WTC11 (cell line): ENCODE data around the gene TTC7B. TPM values are rescaled to one million over a fixed set of nuclear protein-coding genes. Genes with fewer than 3 reads are reported as not detected.

Experiments used
- ATAC-seq: fragments of 200-7000 bp; cut with Tn5 transposase; 2 replicates; pipeline ENCODE4 v1.10.0; 2021; ENCODE audit warnings: mild to moderate bottlenecking, moderate library complexity
- CTCF ChIA-PET: fragments of 300-600 bp; sonication (Branson Sonifier 250); formaldehyde crosslinking; loops from one replicate; lab custom pipeline; 2021; ENCODE audit warnings: antibody characterized with exemption; lab: Charles Lee
- POLR2A ChIA-PET: fragments of 350-600 bp; sonication (Branson Sonifier 250); formaldehyde crosslinking; loops from one replicate; lab custom pipeline; 2021; ENCODE audit warnings: antibody characterized with exemption; lab: Charles Lee
- DNase-seq: peaks from one replicate; pipeline ENCODE4 v3.0.0; 2021; ENCODE audit warnings: low spot score
- H3K27ac Mint-ChIP-seq: 2 replicates; pipeline ENCODE4 v1.8.0; 2021; ENCODE audit warnings: mixed read lengths
- H3K27me3 Mint-ChIP-seq: 2 replicates; pipeline ENCODE4 v1.8.0; 2021; ENCODE audit warnings: low read depth, mild to moderate bottlenecking, moderate library complexity, mixed read lengths
- H3K36me3 Mint-ChIP-seq: 2 replicates; pipeline ENCODE4 v1.8.0; 2021; ENCODE audit warnings: mixed read lengths
- H3K4me1 Mint-ChIP-seq: 2 replicates; pipeline ENCODE4 v1.8.0; 2022; ENCODE audit warnings: mixed read lengths
- H3K4me3 Mint-ChIP-seq: 2 replicates; pipeline ENCODE4 v1.8.0; 2021; ENCODE audit warnings: mild to moderate bottlenecking, moderate library complexity, mixed read lengths
- H3K9me3 Mint-ChIP-seq: 2 replicates; pipeline ENCODE4 v1.8.0; 2021; ENCODE audit warnings: mixed read lengths
- CREM ChIP-seq: sonication (generic); formaldehyde crosslinking; IDR thresholded peaks from 2 replicates; pipeline ENCODE4 v1.8.1; 2022; ENCODE audit warnings: mild to moderate bottlenecking, missing genetic modification reagents, moderate library complexity
- FOXK1 ChIP-seq: sonication (generic); formaldehyde crosslinking; IDR thresholded peaks from 2 replicates; pipeline ENCODE4 v1.8.0; 2022; ENCODE audit warnings: mild to moderate bottlenecking, moderate library complexity, missing genetic modification reagents
- FOXP1 ChIP-seq: sonication (generic); formaldehyde crosslinking; IDR thresholded peaks from 2 replicates; pipeline ENCODE4 v1.8.0; 2022; ENCODE audit warnings: missing genetic modification reagents, mild to moderate bottlenecking, moderate library complexity, borderline replicate concordance
- NFATC4 ChIP-seq: fragments of 250-450 bp; sonication (Bioruptor Pico); IDR thresholded peaks from 2 replicates; pipeline ENCODE4 v1.9.0; 2021; ENCODE audit warnings: mild to moderate bottlenecking
- PREB ChIP-seq: sonication (generic); formaldehyde crosslinking; IDR thresholded peaks from 2 replicates; pipeline ENCODE4 v1.8.1; 2022; ENCODE audit warnings: mild to moderate bottlenecking, missing genetic modification reagents, moderate library complexity, borderline replicate concordance
- SP1 ChIP-seq: sonication (generic); formaldehyde crosslinking; conservative IDR thresholded peaks from 2 replicates; pipeline ENCODE4 v1.8.1; 2022; ENCODE audit warnings: missing genetic modification reagents
- ZBTB21 ChIP-seq: sonication (generic); formaldehyde crosslinking; IDR thresholded peaks from 2 replicates; pipeline ENCODE4 v1.8.1; 2023; ENCODE audit warnings: mild to moderate bottlenecking, missing genetic modification reagents, borderline replicate concordance
- ZNF121 ChIP-seq: sonication (generic); formaldehyde crosslinking; IDR thresholded peaks from 2 replicates; pipeline ENCODE4 v1.8.0; 2023; ENCODE audit warnings: missing genetic modification reagents
- ZNF138 ChIP-seq: sonication (generic); formaldehyde crosslinking; conservative IDR thresholded peaks from 2 replicates; pipeline ENCODE4 v1.8.1; 2022; ENCODE audit warnings: mild to moderate bottlenecking, moderate library complexity, missing genetic modification reagents
- ZNF232 ChIP-seq: sonication (generic); formaldehyde crosslinking; IDR thresholded peaks from 2 replicates; pipeline ENCODE4 v1.8.0; 2022; ENCODE audit warnings: mild to moderate bottlenecking, missing genetic modification reagents
- ZNF281 ChIP-seq: sonication (generic); formaldehyde crosslinking; IDR thresholded peaks from 2 replicates; pipeline ENCODE4 v1.8.0; 2023; ENCODE audit warnings: mild to moderate bottlenecking, missing genetic modification reagents
- total RNA-seq: library from RNA; stranded (reverse); gene quantifications from 3 replicates; pipeline ENCODE4 v1.2.3, GENCODE V29; 2021
- TF ChIP-seq, protein P1 (sequence below): fragments of 250-450 bp; sonication (Bioruptor Pico); conservative IDR thresholded peaks from 2 replicates; pipeline ENCODE4 v1.9.0; 2021; ENCODE audit warnings: mild to moderate bottlenecking
- TF ChIP-seq, protein P2 (sequence below): sonication (generic); formaldehyde crosslinking; conservative IDR thresholded peaks from 2 replicates; pipeline ENCODE4 v1.8.1; 2023; ENCODE audit warnings: mild to moderate bottlenecking, low read depth, missing genetic modification reagents, moderate library complexity

Gene TTC7B
- total RNA-seq, 1 experiment from 2014 or later: 27.6 TPM

DNA sequence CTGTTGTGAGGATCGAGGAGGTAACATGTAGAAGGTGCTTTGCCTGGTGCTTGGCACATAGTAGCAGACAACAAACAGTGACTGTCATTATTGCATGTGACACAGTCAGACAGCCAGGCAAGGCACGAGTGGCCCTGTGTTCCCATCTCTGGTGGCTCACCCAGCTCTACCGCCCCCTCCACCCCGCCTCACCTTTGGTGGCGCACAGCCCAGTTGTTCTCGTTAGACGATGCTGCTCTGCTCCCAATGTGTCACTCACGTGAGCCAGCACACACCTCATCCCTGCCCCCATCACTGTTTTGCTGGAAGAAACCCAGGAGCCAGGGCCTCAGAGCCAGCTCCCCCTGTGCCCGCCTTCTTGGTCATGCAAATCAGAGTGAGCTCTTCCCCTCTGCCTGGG, 306.1 kb downstream of the TTC7B start (continued):
- TF ChIP-seq ZNF281: 0 out of 2 replicates have a peak, but pooled peaks have one; percentile 42
- TF ChIP-seq, protein P1, sequence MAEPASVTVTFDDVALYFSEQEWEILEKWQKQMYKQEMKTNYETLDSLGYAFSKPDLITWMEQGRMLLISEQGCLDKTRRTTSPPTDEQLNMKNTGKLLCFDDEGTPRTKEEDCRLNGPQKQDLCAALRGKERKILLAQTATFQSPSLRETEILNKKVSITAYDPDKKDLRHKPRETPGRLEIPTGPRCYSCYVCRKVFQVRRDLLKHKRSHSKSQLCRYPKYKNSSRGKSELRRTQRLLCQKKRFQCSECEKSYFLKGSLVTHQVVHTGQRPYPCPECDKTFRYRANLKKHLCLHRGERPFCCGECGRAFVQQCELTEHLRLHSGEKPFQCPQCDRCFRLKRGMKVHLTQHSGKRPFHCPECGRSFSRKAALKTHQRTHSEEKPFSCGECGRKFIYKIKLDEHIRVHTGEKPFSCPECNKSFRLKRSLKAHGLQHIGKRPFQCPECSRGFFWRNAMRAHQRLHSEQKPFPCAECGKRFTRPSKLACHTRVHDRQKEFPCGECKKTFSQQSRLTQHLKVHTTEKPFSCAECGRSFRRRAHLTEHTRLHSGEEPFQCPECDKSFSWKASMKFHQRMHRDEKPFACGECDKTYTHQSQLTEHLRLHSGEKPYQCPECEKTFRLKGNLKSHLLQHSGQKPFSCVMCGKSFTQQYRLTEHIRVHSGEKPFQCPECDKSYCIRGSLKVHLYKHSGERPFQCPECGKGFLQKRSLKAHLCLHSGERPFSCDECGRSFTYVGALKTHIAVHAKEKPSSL (CRISPR knock-in tag): no peak
- peak; percentile 68; the same call in 1 of the 2 replicates for TF ChIP-seq FOXK1 (CRISPR knock-in tag)
- 0 out of 2 replicates have a peak, but pooled peaks have one; percentile 38 for TF ChIP-seq FOXP1 (CRISPR knock-in tag)
- 0 out of 2 replicates have a peak, but pooled peaks have one; percentile 28 for TF ChIP-seq ZNF138 (CRISPR knock-in tag)
- TF ChIP-seq SP1 (CRISPR knock-in tag): 0 out of 2 replicates have a peak, but pooled peaks have one; percentile 51
- no peak for TF ChIP-seq CREM (CRISPR knock-in tag)
- TF ChIP-seq ZBTB21: peak; percentile 18; the same call in 1 of the 2 replicates

DNA sequence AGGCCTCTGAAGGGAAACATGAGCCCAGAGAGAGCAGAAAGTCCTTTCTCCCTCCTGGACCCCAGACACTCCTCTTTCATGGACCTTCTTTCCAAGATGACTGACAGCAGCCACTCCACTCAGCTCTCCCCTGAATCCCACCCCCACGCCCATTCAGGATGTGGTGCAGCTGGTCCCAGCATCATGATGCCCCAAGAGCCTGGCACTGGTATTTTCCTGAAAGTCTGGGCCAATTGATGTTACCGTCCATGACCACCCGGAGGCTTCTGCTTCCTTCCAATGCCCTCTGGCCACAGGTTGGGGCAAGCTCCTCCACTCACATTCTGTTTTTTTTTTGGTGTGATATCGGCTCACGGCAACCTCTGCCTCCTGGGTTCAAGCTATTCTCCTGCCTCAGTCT, 306.8 kb downstream of the TTC7B start:
- CTCF ChIA-PET: interaction anchor here (1.1 kb wide), 2 partner anchors 35 to 86 kb away, joined by 3 to 4 read pairs; no protein-coding TSS in a partner anchor
- no peak for ATAC-seq

More for the DNA sequence above, 306.8 kb downstream of the TTC7B start:
- Mint-ChIP-seq H3K9me3 (no peaks in the 10 kb centered on the region), H3K27me3 (no peaks in the 10 kb centered on the region), H3K27ac (no peak overlapping the region), H3K4me3 (no peak overlapping the region), H3K4me1 (peaks cover 46% of the 10 kb centered on the region), H3K36me3 (no peaks in the 10 kb centered on the region)
- DNase-seq: no peak
- TF ChIP-seq NFATC4 (CRISPR knock-in tag) (no peak), ZNF121 (CRISPR knock-in tag) (no peak), CREM (CRISPR knock-in tag) (no peak), ZNF232 (CRISPR knock-in tag) (no peak), PREB (CRISPR knock-in tag) (no peak)
- TF ChIP-seq, protein P2, sequence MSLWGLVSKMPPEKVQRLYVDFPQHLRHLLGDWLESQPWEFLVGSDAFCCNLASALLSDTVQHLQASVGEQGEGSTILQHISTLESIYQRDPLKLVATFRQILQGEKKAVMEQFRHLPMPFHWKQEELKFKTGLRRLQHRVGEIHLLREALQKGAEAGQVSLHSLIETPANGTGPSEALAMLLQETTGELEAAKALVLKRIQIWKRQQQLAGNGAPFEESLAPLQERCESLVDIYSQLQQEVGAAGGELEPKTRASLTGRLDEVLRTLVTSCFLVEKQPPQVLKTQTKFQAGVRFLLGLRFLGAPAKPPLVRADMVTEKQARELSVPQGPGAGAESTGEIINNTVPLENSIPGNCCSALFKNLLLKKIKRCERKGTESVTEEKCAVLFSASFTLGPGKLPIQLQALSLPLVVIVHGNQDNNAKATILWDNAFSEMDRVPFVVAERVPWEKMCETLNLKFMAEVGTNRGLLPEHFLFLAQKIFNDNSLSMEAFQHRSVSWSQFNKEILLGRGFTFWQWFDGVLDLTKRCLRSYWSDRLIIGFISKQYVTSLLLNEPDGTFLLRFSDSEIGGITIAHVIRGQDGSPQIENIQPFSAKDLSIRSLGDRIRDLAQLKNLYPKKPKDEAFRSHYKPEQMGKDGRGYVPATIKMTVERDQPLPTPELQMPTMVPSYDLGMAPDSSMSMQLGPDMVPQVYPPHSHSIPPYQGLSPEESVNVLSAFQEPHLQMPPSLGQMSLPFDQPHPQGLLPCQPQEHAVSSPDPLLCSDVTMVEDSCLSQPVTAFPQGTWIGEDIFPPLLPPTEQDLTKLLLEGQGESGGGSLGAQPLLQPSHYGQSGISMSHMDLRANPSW: no peak
- POLR2A ChIA-PET: no interaction called here
